Nephron (organoid): ENCODE measurements around the gene ZNF407.

Source experiments
- H3K27ac Mint-ChIP-seq, 3 experiments: 2 replicates each; pipeline ENCODE4 v1.8.0; 2020; ENCODE audit warnings: mixed read lengths in 3 of 3, mild to moderate bottlenecking in 2 of 3, moderate library complexity in 1 of 3
- H3K27me3 Mint-ChIP-seq: 2 replicates; pipeline ENCODE4 v1.8.0; 2021; ENCODE audit warnings: low read depth, mild to moderate bottlenecking, moderate library complexity, mixed read lengths
- H3K36me3 Mint-ChIP-seq: 2 replicates; pipeline ENCODE4 v1.8.0; 2020; ENCODE audit warnings: low read depth, mixed read lengths
- H3K4me1 Mint-ChIP-seq: 2 replicates; pipeline ENCODE4 v1.8.0; 2020; ENCODE audit warnings: mixed read lengths
- H3K4me3 Mint-ChIP-seq, 3 experiments: 2 replicates each; pipeline ENCODE4 v1.8.0; 2020; ENCODE audit warnings: mild to moderate bottlenecking in 3 of 3, mixed read lengths in 3 of 3, moderate library complexity in 2 of 3
- H3K9me3 Mint-ChIP-seq: 2 replicates; pipeline ENCODE4 v1.8.0; 2020; ENCODE audit warnings: mixed read lengths
- TF ChIP-seq, protein P1 (sequence below), 3 experiments: fragments of 200-600 bp; sonication (generic); IDR thresholded peaks; one replicate each; pipeline ENCODE4 v1.5.0; 2021; ENCODE audit warnings: antibody characterized with exemption in 3 of 3; ENCODE audit not compliant: unreplicated experiment in 3 of 3

The ZNF407 gene

DNA sequence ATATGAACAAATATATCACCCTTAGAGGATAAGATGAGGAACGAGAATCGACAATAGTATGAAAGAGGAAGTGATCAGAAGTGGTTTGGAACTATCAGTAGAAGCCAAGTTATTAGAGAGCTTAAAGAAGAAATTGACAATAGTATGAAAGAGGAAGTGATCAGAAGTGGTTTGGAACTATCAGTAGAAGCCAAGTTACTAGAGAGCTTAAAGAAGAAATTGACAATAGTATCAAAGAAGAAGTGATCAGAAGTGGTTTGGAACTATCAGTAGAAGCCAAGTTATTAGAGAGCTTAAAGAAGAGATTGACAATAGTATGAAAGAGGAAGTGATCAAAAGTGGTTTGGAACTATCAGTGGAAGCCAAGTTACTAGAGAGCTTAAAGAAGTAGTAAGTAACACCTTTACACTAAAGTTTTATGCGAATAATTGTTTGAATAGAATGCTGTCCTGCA is 175.5 kb downstream of the ZNF407 start:
- no peaks in the 10 kb centered on the region for H3K4me1 Mint-ChIP-seq
- H3K9me3 Mint-ChIP-seq: no peaks in the 10 kb centered on the region
- H3K27me3 Mint-ChIP-seq: no peaks in the 10 kb centered on the region
- TF ChIP-seq, protein P1, sequence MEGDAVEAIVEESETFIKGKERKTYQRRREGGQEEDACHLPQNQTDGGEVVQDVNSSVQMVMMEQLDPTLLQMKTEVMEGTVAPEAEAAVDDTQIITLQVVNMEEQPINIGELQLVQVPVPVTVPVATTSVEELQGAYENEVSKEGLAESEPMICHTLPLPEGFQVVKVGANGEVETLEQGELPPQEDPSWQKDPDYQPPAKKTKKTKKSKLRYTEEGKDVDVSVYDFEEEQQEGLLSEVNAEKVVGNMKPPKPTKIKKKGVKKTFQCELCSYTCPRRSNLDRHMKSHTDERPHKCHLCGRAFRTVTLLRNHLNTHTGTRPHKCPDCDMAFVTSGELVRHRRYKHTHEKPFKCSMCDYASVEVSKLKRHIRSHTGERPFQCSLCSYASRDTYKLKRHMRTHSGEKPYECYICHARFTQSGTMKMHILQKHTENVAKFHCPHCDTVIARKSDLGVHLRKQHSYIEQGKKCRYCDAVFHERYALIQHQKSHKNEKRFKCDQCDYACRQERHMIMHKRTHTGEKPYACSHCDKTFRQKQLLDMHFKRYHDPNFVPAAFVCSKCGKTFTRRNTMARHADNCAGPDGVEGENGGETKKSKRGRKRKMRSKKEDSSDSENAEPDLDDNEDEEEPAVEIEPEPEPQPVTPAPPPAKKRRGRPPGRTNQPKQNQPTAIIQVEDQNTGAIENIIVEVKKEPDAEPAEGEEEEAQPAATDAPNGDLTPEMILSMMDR (IDR thresholded peaks at IDR 0.05; ENCODE audit: unreplicated experiment in 3 of 3): no peak
- no peak overlapping the region for H3K4me3 Mint-ChIP-seq
- H3K36me3 Mint-ChIP-seq: peaks cover 3% of the 10 kb centered on the region
- H3K27ac Mint-ChIP-seq: no peak overlapping the region

DNA sequence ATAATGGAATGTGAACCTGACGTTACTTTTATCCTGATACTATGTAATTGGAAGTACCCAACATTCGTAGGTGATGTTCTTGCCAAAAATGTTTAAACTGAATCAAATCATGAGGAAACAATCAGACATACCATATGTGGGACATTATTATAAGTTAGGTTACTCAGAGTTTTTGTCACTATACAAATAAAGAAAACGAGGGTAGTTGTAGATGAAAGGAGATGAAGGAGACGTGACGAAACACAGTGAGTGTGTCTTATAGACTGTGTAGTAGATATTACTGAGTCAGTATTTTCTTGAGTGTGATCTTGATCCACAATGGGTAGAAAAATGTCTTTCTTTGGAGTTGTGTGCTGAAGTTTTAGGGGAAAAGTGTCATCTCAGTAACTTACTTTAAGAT is 176.8 kb downstream of the ZNF407 start:
- Mint-ChIP-seq H3K27ac (no peak overlapping the region), H3K4me1 (no peaks in the 10 kb centered on the region), H3K9me3 (no peaks in the 10 kb centered on the region), H3K27me3 (no peaks in the 10 kb centered on the region), H3K4me3 (no peak overlapping the region), H3K36me3 (peaks cover 4% of the 10 kb centered on the region)
- TF ChIP-seq, protein P1 (IDR thresholded peaks at IDR 0.05; ENCODE audit: unreplicated experiment in 3 of 3): no peak

DNA sequence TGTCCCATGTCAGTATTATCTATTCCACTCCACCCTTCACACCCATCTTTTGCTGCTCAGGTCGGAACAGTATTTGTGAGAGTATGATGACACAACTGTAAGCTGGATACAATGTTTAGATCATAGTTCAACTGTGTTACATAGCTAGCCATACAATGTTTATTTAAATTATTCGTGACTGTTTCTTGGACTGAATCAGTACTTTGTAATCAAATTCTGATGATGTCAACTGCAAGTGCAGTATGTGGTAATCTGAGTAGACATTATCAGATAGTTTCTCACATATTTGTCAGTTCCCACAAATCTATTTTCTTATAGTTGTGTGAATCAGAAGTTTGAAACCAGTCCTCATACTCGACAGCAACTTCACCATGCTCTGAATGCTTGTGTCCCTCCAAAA is 177.6 kb downstream of the ZNF407 start:
- Mint-ChIP-seq H3K27ac (no peak overlapping the region), H3K36me3 (peaks cover 4% of the 10 kb centered on the region), H3K4me3 (no peak overlapping the region), H3K27me3 (no peaks in the 10 kb centered on the region), H3K9me3 (no peaks in the 10 kb centered on the region), H3K4me1 (no peaks in the 10 kb centered on the region)
- TF ChIP-seq, protein P1 (IDR thresholded peaks at IDR 0.05; ENCODE audit: unreplicated experiment in 3 of 3): no peak

DNA sequence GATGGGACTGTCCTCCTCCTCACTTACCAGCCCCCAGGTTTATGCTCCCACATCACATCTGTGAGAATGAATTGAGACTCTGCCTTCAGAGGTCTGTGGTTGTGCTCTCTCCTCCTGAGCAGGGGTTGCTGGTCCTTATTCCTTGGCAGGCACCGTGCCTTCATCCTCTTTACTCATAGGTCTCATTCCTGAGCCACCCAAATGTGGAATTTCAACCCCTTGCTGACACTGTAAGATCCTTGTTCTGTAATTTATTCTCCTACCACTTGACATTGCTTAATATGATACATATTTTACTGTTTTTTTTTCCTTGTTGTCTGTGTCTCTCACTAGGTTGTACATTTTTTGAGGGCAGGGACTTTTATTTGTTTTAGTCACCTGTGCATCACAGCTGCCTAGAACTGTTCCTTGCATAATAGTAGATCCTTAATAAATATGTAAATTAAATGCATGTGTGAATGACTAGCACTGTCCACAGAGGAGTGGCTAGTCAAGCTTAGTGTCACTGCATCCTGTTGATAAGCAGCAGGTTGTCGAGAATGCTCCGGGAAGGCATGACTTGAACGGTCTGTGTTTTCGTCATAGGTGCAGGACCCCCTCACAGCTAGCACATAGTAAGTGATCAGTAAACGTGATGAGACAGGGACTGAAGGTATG is 180.6 kb downstream of the ZNF407 start:
- Mint-ChIP-seq H3K4me3 (no peak overlapping the region), H3K27me3 (no peaks in the 10 kb centered on the region), H3K27ac (peak overlapping the region in 2 of 3 experiments; percentile 2 to 10), H3K9me3 (no peaks in the 10 kb centered on the region), H3K36me3 (peaks cover 4% of the 10 kb centered on the region), H3K4me1 (no peaks in the 10 kb centered on the region)
- TF ChIP-seq, protein P1 (IDR thresholded peaks at IDR 0.05; ENCODE audit: unreplicated experiment in 3 of 3): no peak

DNA sequence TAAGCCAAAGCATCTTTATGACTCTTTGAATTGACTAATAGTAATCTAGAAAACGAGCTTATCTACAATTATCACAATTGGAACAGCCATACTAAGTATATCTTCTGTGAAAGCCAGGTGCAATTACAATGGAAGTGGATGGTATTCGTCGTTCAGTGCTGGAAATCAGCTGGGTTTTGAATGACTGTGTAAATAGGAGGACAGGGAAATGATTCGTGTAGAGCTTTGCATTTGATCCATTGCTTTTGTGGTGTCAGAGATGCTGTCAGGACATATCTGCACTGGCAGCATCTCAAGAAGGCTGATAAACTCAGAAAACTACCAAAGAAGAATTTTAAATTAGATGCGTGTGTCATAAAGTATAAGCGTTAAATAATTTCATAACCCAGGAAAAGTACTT is 187.1 kb downstream of the ZNF407 start:
- H3K4me3 Mint-ChIP-seq: no peak overlapping the region
- H3K36me3 Mint-ChIP-seq: peaks cover 5% of the 10 kb centered on the region
- no peaks in the 10 kb centered on the region for H3K4me1 Mint-ChIP-seq
- H3K27ac Mint-ChIP-seq: no peak overlapping the region
- no peaks in the 10 kb centered on the region for H3K9me3 Mint-ChIP-seq
- TF ChIP-seq, protein P1 (IDR thresholded peaks at IDR 0.05; ENCODE audit: unreplicated experiment in 3 of 3): no peak
- no peaks in the 10 kb centered on the region for H3K27me3 Mint-ChIP-seq

DNA sequence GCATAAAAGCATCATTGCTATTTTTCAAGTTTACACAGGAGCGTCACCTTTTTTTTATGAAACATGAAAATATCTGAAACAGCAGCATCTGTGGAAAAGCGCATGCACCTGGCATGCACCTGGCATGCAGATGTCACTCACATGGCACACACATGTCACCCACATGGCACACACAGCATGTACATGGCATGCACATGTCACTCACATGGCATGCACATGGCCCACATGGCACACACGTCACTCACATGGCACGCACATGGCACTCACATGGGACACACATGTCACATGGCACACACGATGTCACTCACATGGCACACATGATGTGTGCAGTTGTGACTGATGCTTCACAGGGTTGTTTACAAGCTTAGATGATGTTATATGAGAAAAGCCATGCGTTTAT is 188.0 kb downstream of the ZNF407 start:
- Mint-ChIP-seq H3K4me3 (no peak overlapping the region), H3K27ac (no peak overlapping the region), H3K36me3 (peaks cover 5% of the 10 kb centered on the region), H3K9me3 (no peaks in the 10 kb centered on the region), H3K4me1 (no peaks in the 10 kb centered on the region), H3K27me3 (no peaks in the 10 kb centered on the region)
- TF ChIP-seq, protein P1 (IDR thresholded peaks at IDR 0.05; ENCODE audit: unreplicated experiment in 3 of 3): no peak
